Activated naive CD4-positive, alpha-beta T cell treated with anti-CD3 and anti-CD28 coated beads, Interleukin-2, amount 50 U/mL, for 16 hours (primary cell): Measurements from ENCODE around the gene MMP28.
A peak's percentile ranks its signal among the peaks of the same experiment; 100 is the strongest.

ENCODE experiments used
- DNase-seq: peaks from one replicate; pipeline ENCODE4 v3.0.0-alpha.2; 2020

The MMP28 gene

GRCh38 chr17:35795007-35795870, at the start of gene MMP28:
TSS of gene MMP28 (minus strand) at chr17:35795641. CDS start at chr17:35795377, 264 bp downstream.
- DNase-seq = peak; percentile 54

GRCh38 chr17:35844547-35844946, 49.1 kb upstream of the MMP28 start:
- DNase-seq = no peak

GRCh38 chr17:35843698-35844097, 48.3 kb upstream of the MMP28 start:
- DNase-seq = no peak

GRCh38 chr17:35842239-35842638, 46.8 kb upstream of the MMP28 start:
- no peak for DNase-seq

GRCh38 chr17:35841505-35841904, 46.1 kb upstream of the MMP28 start:
- no peak for DNase-seq

GRCh38 chr17:35841101-35841500, 45.7 kb upstream of the MMP28 start:
- no peak for DNase-seq

- DNase-seq = no peak
Measured at GRCh38 chr17:35825206-35825605, 29.8 kb upstream of the MMP28 start.

- DNase-seq = no peak
Measured at GRCh38 chr17:35821308-35821707, 25.9 kb upstream of the MMP28 start.

GRCh38 chr17:35819455-35819854, 24.0 kb upstream of the MMP28 start:
- DNase-seq = no peak

- DNase-seq = no peak
Measured at GRCh38 chr17:35817196-35817595, 21.8 kb upstream of the MMP28 start.

GRCh38 chr17:35816723-35817122, 21.3 kb upstream of the MMP28 start:
- DNase-seq = no peak

- no peak for DNase-seq
Measured at GRCh38 chr17:35812456-35812855, 17.0 kb upstream of the MMP28 start.

- no peak for DNase-seq
Measured at GRCh38 chr17:35811759-35812158, 16.3 kb upstream of the MMP28 start.

- no peak for DNase-seq
Measured at GRCh38 chr17:35809855-35810461, 14.5 kb upstream of the MMP28 start.

GRCh38 chr17:35808962-35809854, 13.8 kb upstream of the MMP28 start, which contains the start of gene TAF15:
TSS of gene TAF15 (plus strand) at chr17:35809484. CDS start at chr17:35809570, 86 bp downstream.
- DNase-seq = peak; percentile 96

- peak; percentile 19 for DNase-seq
Measured at GRCh38 chr17:35808240-35808961, 13.0 kb upstream of the MMP28 start.

GRCh38 chr17:35807371-35808144, 12.1 kb upstream of the MMP28 start:
- no peak for DNase-seq

- DNase-seq = no peak
Measured at GRCh38 chr17:35804658-35805192, 9.3 kb upstream of the MMP28 start.

- DNase-seq = no peak
Measured at GRCh38 chr17:35801583-35802224, 6.3 kb upstream of the MMP28 start.

- DNase-seq = no peak
Measured at GRCh38 chr17:35799942-35800341, 4.5 kb upstream of the MMP28 start.

- no peak for DNase-seq
Measured at GRCh38 chr17:35797918-35798317, 2.5 kb upstream of the MMP28 start.
